ENCODE results near the gene NME5. TPM values are rescaled to one million over a fixed set of nuclear protein-coding genes. Genes with fewer than 3 reads are reported as not detected.

Gene NME5
- total and polyA plus RNA-seq, 9 of the 15 experiments (the other 6 are each of a cell fraction or from before 2014, with no cell fraction given), result not detected

DNA sequence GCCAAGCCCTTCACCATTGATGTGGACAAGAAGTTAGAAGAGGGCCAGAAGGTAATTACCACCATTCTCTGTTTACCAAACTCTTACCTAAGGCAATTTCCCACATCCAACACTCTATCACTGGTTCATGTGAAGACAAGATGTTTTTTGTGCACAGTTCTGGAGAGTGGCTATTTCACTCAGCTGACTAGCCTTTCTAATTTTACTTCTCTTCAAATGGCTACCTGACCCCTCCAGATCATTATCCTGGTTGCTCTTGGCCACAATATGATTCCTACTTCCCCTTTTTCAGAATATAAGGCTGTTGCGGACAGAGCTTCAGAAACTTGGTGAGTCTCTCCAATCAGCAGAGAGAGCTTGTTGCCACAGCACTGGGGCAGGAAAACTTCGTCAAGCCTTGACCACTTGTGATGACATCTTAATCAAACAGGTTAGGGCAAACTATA lies 46.8 kb upstream of the NME5 start (continued):
- TF ChIP-seq ZNF764 (CRISPR knock-in tag; IDR thresholded peaks at IDR 0.05; ENCODE audit: low read depth), result peak; percentile 94
- TF ChIP-seq U2AF2 (optimal IDR thresholded peaks at IDR 0.05; ENCODE audit: low read depth, low read length), result no peak
- 0 out of 2 replicates have a peak, but pooled peaks have one; percentile 11 for TF ChIP-seq POLR2AphosphoS5 (IDR thresholded peaks at IDR 0.05; ENCODE audit: control insufficient read depth, insufficient read depth, low read depth, low read length)
- TF ChIP-seq GTF2B (IDR thresholded peaks at IDR 0.05; ENCODE audit: extremely low read depth, insufficient read length), result no peak
- TF ChIP-seq ARID1B (IDR thresholded peaks at IDR 0.05), result no peak
- TF ChIP-seq, protein P1, sequence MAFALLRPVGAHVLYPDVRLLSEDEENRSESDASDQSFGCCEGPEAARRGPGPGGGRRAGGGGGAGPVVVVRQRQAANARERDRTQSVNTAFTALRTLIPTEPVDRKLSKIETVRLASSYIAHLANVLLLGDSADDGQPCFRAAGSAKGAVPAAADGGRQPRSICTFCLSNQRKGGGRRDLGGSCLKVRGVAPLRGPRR (CRISPR knock-in tag; IDR thresholded peaks at IDR 0.05), result no peak
- no peak for TF ChIP-seq DEAF1 (CRISPR knock-in tag; IDR thresholded peaks at IDR 0.05)
- TF ChIP-seq GTF3C2 (IDR thresholded peaks at IDR 0.05; ENCODE audit: borderline replicate concordance, extremely low read depth, insufficient read length), result no peak
- TF ChIP-seq GATA2 (CRISPR knock-in tag; IDR thresholded peaks at IDR 0.05), result peak; percentile 75
- no peak for TF ChIP-seq NCOA6 (IDR thresholded peaks at IDR 0.05)
- TF ChIP-seq HEY1 (CRISPR knock-in tag; IDR thresholded peaks at IDR 0.05; ENCODE audit: borderline replicate concordance), result no peak
- no peak for TF ChIP-seq KAT2B (IDR thresholded peaks at IDR 0.05; ENCODE audit: low read depth, low read length)
- TF ChIP-seq RB1 (IDR thresholded peaks at IDR 0.05; ENCODE audit: low read depth), result no peak
- no peak for TF ChIP-seq ARNT (IDR thresholded peaks at IDR 0.05)
- no peak for TF ChIP-seq ZNF431 (CRISPR knock-in tag; IDR thresholded peaks at IDR 0.05)
- TF ChIP-seq FOXO4 (CRISPR knock-in tag; IDR thresholded peaks at IDR 0.05), result no peak
- no peak for TF ChIP-seq HIVEP1 (CRISPR knock-in tag; IDR thresholded peaks at IDR 0.05)
- TF ChIP-seq CAMTA2 (CRISPR knock-in tag; conservative IDR thresholded peaks at IDR 0.05), result no peak
